GM13976 (cell line): ENCODE results near the gene ADGRD1.

ENCODE experiments used
- DNase-seq: peaks from one replicate; pipeline ENCODE4 v3.0.0; 2012; ENCODE audit warnings: low spot score
- in situ Hi-C: fragments of 300-500 bp; cut with MboI; formaldehyde crosslinking; loops from one replicate; pipeline ENCODE4 v1.12.0; 2022; ENCODE audit warnings: low sequenced_read_pairs, mixed read lengths, inconsistent platforms; ENCODE audit not compliant: unreplicated experiment
- TF ChIP-seq, protein P1 (sequence below): IDR thresholded peaks from 2 replicates; pipeline ENCODE4 v1.5.1; 2012; ENCODE audit warnings: borderline replicate concordance, mild to moderate bottlenecking; ENCODE audit not compliant: insufficient read depth; ENCODE audit errors: extremely low read depth, missing control alignments, control extremely low read depth

The ADGRD1 gene

DNA sequence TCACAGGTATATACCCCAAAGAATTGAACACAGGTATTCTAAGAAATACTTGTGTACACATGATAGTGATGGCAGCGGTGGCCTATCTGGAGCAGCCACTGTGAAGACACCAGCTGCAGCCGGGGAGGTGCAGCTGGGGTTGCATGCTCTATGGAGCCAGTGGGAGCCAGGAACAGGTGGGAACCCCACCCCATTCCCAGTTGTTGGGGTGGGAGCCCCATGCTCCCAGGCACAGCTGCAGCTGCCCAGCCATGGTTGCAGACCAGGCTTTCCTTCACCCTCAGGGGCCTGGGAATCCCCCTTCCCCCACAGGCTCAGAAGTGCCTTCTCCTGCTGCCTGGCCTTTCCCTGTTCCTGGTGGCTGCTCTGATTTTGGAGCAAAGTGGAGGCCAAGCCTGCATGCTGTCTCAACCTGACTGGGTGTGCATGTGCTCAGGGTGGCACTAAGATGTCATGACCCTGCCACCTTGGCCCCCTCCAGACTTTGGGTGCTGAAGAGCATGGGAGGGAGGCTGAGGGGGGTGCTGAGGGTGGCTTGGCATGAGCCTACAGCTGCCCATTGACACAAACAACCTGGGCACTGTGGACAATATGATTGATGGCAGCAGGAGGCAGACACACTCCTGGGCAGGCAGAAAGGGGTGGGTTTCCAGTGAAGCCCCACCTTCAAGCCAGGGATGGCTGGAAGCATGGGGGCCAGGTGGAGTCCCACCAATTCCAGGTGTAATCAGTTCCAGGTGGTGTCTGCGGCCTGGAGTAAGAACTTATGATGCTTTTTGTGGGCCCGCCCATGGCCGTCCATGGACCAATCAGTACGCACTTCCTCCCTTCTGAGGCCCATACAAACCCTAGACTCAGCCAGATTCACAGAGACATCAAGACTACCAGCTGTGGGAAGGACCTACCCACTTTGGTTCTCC, 234.7 kb downstream of the ADGRD1 start:
- in situ Hi-C loops = no loop called here
- TF ChIP-seq, protein P1, sequence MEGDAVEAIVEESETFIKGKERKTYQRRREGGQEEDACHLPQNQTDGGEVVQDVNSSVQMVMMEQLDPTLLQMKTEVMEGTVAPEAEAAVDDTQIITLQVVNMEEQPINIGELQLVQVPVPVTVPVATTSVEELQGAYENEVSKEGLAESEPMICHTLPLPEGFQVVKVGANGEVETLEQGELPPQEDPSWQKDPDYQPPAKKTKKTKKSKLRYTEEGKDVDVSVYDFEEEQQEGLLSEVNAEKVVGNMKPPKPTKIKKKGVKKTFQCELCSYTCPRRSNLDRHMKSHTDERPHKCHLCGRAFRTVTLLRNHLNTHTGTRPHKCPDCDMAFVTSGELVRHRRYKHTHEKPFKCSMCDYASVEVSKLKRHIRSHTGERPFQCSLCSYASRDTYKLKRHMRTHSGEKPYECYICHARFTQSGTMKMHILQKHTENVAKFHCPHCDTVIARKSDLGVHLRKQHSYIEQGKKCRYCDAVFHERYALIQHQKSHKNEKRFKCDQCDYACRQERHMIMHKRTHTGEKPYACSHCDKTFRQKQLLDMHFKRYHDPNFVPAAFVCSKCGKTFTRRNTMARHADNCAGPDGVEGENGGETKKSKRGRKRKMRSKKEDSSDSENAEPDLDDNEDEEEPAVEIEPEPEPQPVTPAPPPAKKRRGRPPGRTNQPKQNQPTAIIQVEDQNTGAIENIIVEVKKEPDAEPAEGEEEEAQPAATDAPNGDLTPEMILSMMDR = no peak
- no peak for DNase-seq

DNA sequence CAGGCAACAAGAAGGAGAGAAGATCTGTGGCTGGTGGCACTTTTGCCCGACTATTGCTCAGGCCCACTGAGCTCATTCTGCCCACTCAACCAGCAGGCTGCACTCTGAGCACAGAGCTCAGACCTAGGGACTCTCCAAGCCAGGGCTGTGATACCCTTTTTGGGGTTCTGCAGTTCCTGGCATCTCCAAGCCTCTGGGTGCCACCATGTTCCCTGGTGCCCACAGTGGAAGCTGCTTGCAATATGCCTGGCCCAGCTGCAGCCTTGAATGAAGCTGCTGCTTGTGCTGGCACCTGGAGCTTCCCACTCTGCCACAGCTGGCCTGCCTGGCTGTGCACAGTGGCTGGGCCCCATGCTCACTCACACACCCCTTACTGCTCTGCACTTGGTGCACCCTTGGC, 236.1 kb downstream of the ADGRD1 start:
- TF ChIP-seq, protein P1 = no peak
- in situ Hi-C loops = no loop called here
- DNase-seq = no peak

- in situ Hi-C loops = no loop called here
- no peak for DNase-seq
- TF ChIP-seq, protein P1 = no peak
Observed at GRCh38 chr12:131190965-131191364, 237.3 kb downstream of the ADGRD1 start.
